H1 (cell line): ENCODE results near the gene ELMO1. TPM values are rescaled to one million over a fixed set of nuclear protein-coding genes. Genes with fewer than 3 reads are reported as not detected.

Experiments used
- E2F6 ChIP-seq: IDR thresholded peaks from 2 replicates; pipeline ENCODE4 v1.6.1; 2012; ENCODE audit warnings: inconsistent platforms
- JUND ChIP-seq: IDR thresholded peaks from 2 replicates; pipeline ENCODE4 v1.6.1; 2011; ENCODE audit warnings: mild to moderate bottlenecking, improper control_type of control experiment, low read length
- SP2 ChIP-seq: IDR thresholded peaks from 2 replicates; pipeline ENCODE4 v1.6.1; 2012; ENCODE audit warnings: mild to moderate bottlenecking, low read length, inconsistent platforms
- SP4 ChIP-seq: IDR thresholded peaks from 2 replicates; pipeline ENCODE4 v1.6.1; 2012; ENCODE audit warnings: low read length, inconsistent platforms
- polyA plus RNA-seq, 7 experiments: library from polyadenylated mRNA; depleted of rRNA in 3 of 7; stranded (reverse) in 5 of 7; unstranded in 2 of 7; fragments of >200 nt in 5 of 7; fragments of 200-250 nt in 2 of 7; gene quantifications; 1 replicate in 5 of 7; 2 replicates in 1 of 7; 4 replicates in 1 of 7; pipeline versions ENCODE4 v1.2.1 to v1.2.3, GENCODE V29; 2011 to 2013; ENCODE audit warnings: missing spikeins in 2 of 7, mixed read lengths in 2 of 7
- total RNA-seq: library from RNA; stranded (reverse); fragmentation: NEBNext Ultra II Directional; extraction: Animal tissue kit (Norgen Biotek cat#: 25700); gene quantifications from 2 replicates; pipeline ENCODE4 v1.2.1, GENCODE V29; 2021

The ELMO1 gene
- total and polyA plus RNA-seq, 2 of the 8 experiments (the other 6 are each of a cell fraction or from before 2014, with no cell fraction given) = 18.4 to 21.0 TPM

- TF ChIP-seq JUND = peak; percentile 98
- TF ChIP-seq SP4 = no peak
- no peak for TF ChIP-seq E2F6
- no peak for TF ChIP-seq SP2
Measured at GRCh38 chr7:37031571-37032257, 416.9 kb downstream of the ELMO1 start (continued).
